WI38 (cell line): Measurements from ENCODE around the gene DTNBP1.

Experiments
- H3K4me3 ChIP-seq: 2 replicates; pipeline ENCODE4 v1.5.1; 2011; ENCODE audit warnings: low read depth, mild to moderate bottlenecking, control low read depth, low read length
- TF ChIP-seq, protein P1 (sequence below): IDR thresholded peaks from 2 replicates; pipeline ENCODE4 v1.5.1; 2012; ENCODE audit warnings: low read depth, mild to moderate bottlenecking, control low read depth, low read length

DTNBP1 gene

DNA sequence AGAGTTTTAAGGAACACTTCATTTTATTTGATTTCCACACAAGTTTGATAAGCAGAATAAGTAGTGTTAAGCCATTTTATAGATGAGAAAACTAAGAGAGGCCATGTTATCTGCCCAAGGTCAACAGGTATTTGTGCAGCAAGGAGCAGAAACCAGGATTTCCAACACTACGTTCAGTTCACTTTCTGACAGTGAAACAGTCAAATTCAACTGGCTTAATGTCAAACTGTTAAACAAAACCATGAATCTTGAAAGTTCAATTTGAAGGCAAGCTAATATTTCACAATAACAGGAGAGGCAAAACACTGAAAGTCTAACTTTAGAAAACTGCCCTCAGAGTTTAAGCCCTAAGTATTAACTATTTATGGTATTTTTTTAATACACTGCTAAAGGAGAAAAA lies 32.6 kb downstream of the DTNBP1 start:
- H3K4me3 ChIP-seq: no peak overlapping the region
- TF ChIP-seq, protein P1, sequence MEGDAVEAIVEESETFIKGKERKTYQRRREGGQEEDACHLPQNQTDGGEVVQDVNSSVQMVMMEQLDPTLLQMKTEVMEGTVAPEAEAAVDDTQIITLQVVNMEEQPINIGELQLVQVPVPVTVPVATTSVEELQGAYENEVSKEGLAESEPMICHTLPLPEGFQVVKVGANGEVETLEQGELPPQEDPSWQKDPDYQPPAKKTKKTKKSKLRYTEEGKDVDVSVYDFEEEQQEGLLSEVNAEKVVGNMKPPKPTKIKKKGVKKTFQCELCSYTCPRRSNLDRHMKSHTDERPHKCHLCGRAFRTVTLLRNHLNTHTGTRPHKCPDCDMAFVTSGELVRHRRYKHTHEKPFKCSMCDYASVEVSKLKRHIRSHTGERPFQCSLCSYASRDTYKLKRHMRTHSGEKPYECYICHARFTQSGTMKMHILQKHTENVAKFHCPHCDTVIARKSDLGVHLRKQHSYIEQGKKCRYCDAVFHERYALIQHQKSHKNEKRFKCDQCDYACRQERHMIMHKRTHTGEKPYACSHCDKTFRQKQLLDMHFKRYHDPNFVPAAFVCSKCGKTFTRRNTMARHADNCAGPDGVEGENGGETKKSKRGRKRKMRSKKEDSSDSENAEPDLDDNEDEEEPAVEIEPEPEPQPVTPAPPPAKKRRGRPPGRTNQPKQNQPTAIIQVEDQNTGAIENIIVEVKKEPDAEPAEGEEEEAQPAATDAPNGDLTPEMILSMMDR: no peak

DNA sequence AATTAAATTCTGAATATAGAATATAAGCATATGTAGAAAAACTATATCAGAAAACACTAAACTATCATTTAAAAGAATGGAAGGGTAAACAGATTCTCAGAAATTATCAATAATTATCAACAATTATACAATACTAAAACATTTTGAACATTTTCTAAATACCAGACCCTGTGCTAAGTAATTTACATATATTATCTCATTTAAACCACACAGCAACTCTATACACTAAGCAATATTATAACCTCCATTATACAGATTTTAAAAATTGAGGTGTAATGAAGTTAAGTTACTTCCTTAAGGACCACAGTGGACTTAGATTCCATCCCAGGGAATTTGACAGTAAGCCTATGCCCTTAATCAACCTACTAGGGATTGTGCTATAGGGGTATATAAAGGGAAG lies 33.3 kb downstream of the DTNBP1 start:
- H3K4me3 ChIP-seq: no peak overlapping the region
- TF ChIP-seq, protein P1: no peak

DNA sequence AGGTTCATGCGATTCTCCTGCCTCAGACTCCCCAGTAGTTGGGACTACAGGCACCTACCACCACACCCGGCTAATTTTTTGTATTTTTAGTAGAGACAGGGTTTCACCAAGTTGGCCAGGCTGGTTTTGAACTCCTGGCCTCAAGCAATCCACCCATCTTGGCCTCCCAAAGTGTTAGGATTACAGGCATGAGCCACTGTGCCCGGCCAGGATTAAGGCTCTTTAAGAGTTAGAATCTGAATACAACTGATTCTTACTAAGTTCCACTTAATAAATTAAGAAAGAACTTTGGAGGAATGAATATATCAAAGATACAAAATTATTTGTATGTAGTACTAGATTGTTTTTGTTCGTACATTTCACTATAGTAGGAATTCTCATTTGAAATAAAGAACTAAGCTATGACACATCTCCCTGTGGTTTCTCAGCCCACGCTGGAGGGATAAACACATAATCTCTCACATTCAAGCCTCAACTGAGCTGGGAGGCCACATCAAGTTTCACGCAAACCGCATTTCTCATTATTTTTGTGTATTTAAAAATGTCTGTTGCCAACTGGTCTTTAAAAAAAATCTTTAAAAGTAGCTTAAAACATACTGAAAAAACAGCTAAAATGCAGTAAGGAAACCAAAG lies 34.2 kb downstream of the DTNBP1 start:
- TF ChIP-seq, protein P1: no peak
- H3K4me3 ChIP-seq: no peak overlapping the region

DNA sequence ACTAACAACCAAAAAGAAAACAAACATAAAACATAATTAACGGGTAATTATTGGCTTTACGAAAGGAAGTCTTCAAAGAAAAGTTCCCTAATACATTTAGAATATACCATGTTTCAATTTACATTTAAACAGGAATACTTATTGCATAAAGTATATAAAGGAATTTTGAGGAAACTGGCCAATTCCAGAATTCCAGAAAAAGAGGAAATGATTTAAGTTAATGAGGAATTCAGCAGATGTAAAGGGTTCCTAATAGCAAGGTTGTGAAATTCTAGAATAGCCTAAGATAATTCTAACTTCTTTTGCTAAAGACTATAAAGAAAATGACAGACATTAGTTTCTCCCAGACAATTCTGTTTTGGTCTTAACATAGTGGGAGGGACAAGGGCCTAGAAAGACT lies 35.0 kb downstream of the DTNBP1 start:
- TF ChIP-seq, protein P1: no peak
- H3K4me3 ChIP-seq: no peak overlapping the region

DNA sequence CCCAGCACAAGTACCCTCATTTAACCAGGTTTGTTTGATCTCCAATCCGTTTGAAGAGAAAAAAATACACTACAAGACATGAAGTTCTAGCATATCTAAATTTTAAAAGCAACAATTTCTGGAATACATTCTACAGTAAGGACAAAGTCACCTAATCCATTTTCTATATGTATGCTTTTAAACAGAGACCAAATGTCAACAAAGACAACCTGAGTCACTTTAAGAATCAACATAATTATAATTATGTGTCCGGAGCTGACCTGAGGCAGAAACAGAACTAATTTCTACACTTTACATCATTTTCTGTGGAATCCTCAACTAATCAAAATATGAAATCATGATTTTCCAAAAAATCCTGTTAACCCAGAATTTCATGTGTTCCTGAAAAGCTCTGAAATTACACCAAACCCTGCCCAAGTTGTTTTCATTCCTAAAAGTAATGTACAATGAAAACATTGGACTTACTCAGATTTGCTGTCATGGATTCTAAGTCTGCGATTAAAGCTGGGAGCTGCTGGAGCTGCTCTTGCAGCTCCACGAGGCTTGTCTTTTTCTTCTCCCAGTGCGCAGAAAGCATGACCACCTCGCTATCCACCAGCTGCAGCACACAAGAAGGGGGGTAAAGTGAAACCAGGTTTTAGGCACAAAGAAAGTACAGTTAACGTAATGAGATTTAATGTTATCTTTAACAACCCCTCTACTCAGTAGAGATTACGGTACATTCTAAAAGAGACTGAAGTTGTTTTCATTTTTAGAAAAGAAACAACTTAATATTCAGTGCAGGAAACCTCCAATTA lies 35.8 kb downstream of the DTNBP1 start:
- H3K4me3 ChIP-seq: no peak overlapping the region
- TF ChIP-seq, protein P1: no peak

DNA sequence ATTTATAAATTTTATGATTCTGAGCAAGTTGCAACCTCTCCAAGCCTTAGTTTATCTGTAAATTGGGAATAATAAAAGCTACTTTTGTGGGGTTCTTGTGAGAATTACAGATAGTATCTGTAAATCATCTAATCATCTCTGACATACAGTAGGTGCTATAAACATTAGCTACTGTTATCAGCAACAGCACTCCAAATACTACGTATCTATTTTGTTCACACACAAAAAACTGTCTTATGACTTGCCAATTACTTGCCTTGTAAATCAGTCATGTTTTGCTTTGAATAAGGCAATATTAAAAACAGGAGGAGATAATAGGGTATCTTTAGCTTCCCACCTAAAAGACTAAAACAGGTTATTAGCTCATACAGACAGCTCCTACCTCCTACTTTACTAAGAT lies 36.7 kb downstream of the DTNBP1 start:
- TF ChIP-seq, protein P1: no peak
- no peak overlapping the region for H3K4me3 ChIP-seq

DNA sequence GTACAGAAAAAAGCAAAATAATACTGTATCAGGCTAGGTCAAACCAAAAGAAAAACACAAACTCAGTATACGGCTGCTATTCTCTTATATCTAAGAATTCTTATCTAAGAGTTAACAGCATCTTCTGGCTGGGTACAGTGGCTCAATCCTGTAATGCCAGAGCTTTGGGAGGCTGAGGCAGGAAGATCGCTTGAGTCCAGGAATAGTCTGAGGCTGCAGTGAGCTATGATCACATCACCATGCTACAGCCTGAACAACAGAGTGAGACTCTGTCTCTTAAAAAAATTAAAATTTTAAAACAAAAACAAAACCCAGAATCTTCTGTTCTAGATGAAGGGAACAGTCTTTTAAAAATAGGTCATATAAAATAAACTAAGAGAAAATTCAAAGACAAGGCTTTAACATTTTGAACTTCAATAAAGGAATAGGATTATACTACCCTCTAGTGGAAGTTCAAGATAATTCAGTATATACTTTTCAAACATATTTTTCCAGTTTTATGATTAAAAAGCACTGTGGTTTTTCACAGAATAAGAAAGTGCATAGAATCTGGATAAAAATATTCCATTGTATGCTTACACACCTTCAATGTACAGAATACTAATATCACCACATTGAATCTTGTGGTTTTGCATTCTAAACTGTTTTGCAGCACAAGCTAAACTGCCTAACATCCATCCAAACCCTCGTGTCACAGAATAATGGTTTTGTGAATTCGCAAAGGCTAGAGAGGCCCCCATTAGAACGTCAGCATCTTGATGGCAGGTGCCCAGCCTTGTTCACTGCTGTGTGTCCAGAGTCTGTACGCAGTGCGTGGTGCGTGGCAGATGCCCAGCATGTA lies 39.3 kb downstream of the DTNBP1 start:
- TF ChIP-seq, protein P1: no peak
- no peak overlapping the region for H3K4me3 ChIP-seq
